LNCAP (cell line): ENCODE data around the gene PCDHB9.
A peak's percentile ranks its signal among the peaks of the same experiment; 100 is the strongest.

Experiments used
- TF ChIP-seq, protein P1 (sequence below): fragments of 450-650 bp; IDR thresholded peaks from 2 replicates; pipeline ENCODE4 v1.5.1; 2017; ENCODE audit warnings: mild to moderate bottlenecking

The PCDHB9 gene

DNA sequence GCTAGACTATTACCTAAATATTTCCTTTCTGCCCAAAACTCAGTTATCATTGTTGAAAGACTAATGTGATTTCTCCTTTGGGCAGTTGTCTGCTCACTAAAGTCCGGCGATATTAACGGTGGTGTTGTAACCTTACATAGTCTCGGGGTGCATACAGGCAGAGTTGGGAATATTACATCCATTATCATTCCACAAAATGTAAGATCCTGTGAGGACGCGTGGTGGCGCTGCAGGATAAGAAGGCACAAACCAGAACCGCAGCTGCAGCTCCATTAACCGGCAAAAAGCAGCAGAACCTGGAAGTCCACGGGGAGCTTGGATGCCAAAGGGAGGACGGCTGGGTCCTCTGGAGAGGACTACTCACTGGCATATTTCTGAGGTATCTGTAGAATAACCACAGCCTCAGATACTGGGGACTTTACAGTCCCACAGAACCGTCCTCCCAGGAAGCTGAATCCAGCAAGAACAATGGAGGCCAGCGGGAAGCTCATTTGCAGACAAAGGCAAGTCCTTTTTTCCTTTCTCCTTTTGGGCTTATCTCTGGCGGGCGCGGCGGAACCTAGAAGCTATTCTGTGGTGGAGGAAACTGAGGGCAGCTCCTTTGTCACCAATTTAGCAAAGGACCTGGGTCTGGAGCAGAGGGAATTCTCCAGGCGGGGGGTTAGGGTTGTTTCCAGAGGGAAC lies 26.8 kb downstream of the PCDHB9 start, which contains the start of gene PCDHB13:
Gene PCDHB13 (plus strand): TSS at position 264 of the 684 bp plus-strand sequence. CDS start 205 bp downstream, at position 469.
- TF ChIP-seq, protein P1, sequence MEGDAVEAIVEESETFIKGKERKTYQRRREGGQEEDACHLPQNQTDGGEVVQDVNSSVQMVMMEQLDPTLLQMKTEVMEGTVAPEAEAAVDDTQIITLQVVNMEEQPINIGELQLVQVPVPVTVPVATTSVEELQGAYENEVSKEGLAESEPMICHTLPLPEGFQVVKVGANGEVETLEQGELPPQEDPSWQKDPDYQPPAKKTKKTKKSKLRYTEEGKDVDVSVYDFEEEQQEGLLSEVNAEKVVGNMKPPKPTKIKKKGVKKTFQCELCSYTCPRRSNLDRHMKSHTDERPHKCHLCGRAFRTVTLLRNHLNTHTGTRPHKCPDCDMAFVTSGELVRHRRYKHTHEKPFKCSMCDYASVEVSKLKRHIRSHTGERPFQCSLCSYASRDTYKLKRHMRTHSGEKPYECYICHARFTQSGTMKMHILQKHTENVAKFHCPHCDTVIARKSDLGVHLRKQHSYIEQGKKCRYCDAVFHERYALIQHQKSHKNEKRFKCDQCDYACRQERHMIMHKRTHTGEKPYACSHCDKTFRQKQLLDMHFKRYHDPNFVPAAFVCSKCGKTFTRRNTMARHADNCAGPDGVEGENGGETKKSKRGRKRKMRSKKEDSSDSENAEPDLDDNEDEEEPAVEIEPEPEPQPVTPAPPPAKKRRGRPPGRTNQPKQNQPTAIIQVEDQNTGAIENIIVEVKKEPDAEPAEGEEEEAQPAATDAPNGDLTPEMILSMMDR: peak; percentile 57

DNA sequence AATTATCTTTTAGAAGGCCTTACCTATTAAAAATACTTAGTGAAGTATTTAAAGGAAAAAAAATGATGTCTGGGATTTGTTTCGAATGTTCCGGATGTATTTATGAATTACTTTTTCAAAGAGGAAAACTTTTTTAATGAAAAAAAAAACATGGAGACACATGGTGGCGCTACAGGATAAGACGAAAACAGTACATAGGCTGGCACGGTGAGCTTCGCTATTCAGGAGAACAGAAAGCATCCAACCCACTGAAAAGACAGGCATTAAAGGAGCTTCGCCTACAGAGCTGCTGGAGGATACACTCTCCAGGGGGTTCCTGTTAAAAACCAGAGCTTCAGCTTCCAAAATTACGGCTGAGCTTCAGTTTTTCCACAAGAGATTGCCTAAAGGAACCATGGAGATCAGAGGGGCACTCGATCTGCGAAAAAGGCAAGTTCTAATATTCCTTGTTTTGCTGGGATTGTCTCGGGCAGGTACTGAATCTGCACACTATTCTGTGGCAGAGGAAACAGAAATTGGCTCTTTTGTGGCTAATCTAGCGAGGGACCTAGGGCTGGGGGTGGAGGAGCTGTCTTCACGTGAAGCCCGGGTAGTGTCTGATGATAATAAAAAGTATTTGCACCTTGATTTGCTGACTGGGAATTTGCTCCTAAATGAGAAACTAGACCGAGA lies 36.3 kb downstream of the PCDHB9 start, which contains the start of gene PCDHB14:
Gene PCDHB14 (plus strand): TSS at position 232 of the 672 bp plus-strand sequence. CDS start 163 bp downstream, at position 395.
- TF ChIP-seq, protein P1: peak; percentile 42; the same call in 1 of the 2 replicates

DNA sequence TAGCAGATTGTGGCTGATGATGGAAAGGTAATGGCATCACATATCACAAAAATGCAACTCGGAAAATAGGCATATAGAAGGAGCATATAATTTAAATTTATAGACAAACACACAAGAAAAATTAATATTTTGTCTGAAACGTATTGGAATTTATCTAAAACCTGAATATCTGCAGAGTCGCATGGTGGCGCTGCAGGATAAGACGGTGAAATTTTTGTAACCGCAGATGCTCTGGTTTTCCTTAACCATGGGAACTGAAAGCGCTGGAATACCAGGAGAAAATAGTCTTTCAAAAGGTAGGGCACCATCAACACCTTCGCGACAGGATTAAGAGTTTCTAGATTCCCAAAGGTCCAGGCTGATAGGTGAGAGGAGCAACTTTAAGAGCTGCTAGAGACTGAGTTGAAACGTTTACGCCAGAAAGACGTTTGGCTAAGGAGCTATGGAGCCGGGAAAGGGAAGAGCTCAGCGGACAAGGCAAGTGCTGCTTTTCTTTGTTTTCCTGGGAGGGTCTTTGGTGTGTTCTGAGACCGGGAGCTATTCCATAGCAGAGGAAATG lies 47.2 kb downstream of the PCDHB9 start:
- TF ChIP-seq, protein P1: peak; percentile 60; the same call in 1 of the 2 replicates

DNA sequence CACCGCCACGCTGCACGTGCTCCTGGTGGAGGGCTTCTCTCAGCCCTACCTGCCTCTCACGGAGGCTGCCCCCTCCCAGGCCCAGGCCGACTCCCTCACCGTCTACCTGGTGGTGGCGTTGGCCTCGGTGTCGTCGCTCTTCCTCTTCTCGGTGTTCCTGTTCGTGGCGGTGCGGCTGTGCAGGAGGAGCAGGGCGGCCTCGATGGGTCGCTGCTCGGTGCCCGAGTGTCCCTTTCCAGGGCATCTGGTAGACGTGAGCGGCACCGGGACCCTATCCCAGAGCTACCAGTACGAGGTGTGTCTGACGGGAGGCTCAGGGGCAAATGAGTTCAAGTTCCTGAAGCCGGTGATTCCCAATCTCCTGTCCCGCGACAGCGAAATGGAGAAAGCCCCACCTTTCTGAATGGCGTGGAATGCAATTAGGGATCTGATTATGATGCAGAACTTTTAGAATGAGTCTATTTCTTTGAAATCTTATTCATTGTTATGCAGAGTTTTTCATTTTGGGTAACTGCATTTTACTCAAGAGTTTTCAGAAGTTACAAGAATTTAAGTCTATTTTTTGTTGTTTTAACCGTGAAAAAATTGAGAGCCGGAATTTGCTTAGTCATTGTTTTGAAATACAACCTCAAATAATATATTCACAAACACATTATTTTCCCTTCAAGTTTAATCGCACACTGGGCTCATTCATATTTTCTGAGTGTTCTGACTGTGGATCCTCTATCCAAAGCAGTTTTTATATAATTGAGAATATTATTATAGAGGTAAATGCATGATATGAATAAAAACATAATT lies 49.8 kb downstream of the PCDHB9 start:
- TF ChIP-seq, protein P1: no peak
